K562 (cell line): ENCODE data around the gene ERO1B. TPM values are rescaled to one million over a fixed set of nuclear protein-coding genes. Genes with fewer than 3 reads are reported as not detected.

Source experiments
- CBX1 ChIP-seq: sonication (generic); IDR thresholded peaks from 2 replicates; pipeline ENCODE4 v1.6.1; 2016; ENCODE audit warnings: antibody characterized with exemption, low read depth, mild to moderate bottlenecking
- CHD7 ChIP-seq: fragments of 200-600 bp; sonication (generic); IDR thresholded peaks from one replicate; pipeline ENCODE4 v1.6.1; 2012; ENCODE audit warnings: mild to moderate bottlenecking, low read depth, low read length, inconsistent platforms
- CSDE1 ChIP-seq, 2 experiments: fragments of 450-650 bp; IDR thresholded peaks; 2 replicates each; pipeline ENCODE4 v1.6.1; 2016; ENCODE audit warnings: mild to moderate bottlenecking in 1 of 2
- EWSR1 ChIP-seq: fragments of 450-650 bp; IDR thresholded peaks from 2 replicates; pipeline ENCODE4 v1.6.1; 2018; ENCODE audit warnings: borderline replicate concordance, mild to moderate bottlenecking, low read depth, moderate library complexity; ENCODE audit not compliant: partially characterized antibody
- NR1H2 ChIP-seq: sonication (generic); formaldehyde crosslinking; IDR thresholded peaks from 2 replicates; pipeline ENCODE4 v1.4.0; 2020; ENCODE audit warnings: mild to moderate bottlenecking, missing genetic modification reagents
- SRF ChIP-seq, 2 experiments: fragments of 250-450, 450-650 bp in 1 of 2; sonication (Bioruptor Pico) in 1 of 2; sonication (generic) in 1 of 2; formaldehyde crosslinking; IDR thresholded peaks; 2 replicates each; pipeline versions ENCODE4 v1.5.0 to v1.5.1; 2020 to 2022; ENCODE audit warnings: mild to moderate bottlenecking in 1 of 2, missing genetic modification reagents in 1 of 2
- ZNF121 ChIP-seq: sonication (generic); formaldehyde crosslinking; conservative IDR thresholded peaks from 2 replicates; pipeline ENCODE4 v1.8.0; 2022; ENCODE audit warnings: missing genetic modification reagents
- ZNF133 ChIP-seq: fragments of 250-450 bp; sonication (Bioruptor Pico); IDR thresholded peaks from 2 replicates; pipeline ENCODE4 v1.4.0; 2020; ENCODE audit warnings: mild to moderate bottlenecking
- ZNF431 ChIP-seq: sonication (generic); formaldehyde crosslinking; IDR thresholded peaks from 2 replicates; pipeline ENCODE4 v1.8.0; 2022; ENCODE audit warnings: mild to moderate bottlenecking, missing genetic modification reagents
- polyA plus RNA-seq, 8 experiments: library from polyadenylated mRNA; depleted of rRNA in 4 of 8; stranded (reverse) in 5 of 8; unstranded in 3 of 8; fragments of >200 nt; fragmentation: Nextera tagmentation in 2 of 8; fragmentation: Illumina TruSeq in 1 of 8; extraction: Ambion mirVana in 2 of 8; extraction: Trizol in 1 of 8; gene quantifications; 2 replicates each; pipeline versions ENCODE4 v1.2.1 to v1.2.3, GENCODE V29; 2011 to 2014; ENCODE audit warnings: inconsistent platforms in 1 of 8, missing spikeins in 1 of 8
- total RNA-seq, 7 experiments: library from RNA; depleted of rRNA in 6 of 7; stranded (reverse); fragments of >200 nt in 6 of 7; fragmentation: Illumina TruSeq in 2 of 7; extraction: Trizol in 2 of 7; gene quantifications; 2 replicates each; pipeline versions ENCODE4 v1.2.1 to v1.2.3, GENCODE V29; 2011 to 2021; ENCODE audit warnings: low replicate concordance in 1 of 7
- TF ChIP-seq, protein P1 (sequence below): fragments of 450-650 bp; IDR thresholded peaks from 2 replicates; pipeline ENCODE4 v1.6.1; 2016
- TF ChIP-seq, protein P2 (sequence below): fragments of 450-650 bp; formaldehyde crosslinking; IDR thresholded peaks from 2 replicates; pipeline ENCODE4 v1.4.0; 2022; ENCODE audit warnings: missing genetic modification characterization
- TF ChIP-seq, protein P3 (sequence below), 3 experiments: fragments of 200-800 bp in 1 of 3; sonication (Bioruptor generic) in 1 of 3; sonication (generic) in 1 of 3; formaldehyde crosslinking in 1 of 3; IDR thresholded peaks; 2 replicates each; pipeline versions ENCODE4 v1.6.1 to v1.8.0; 2016 to 2022; ENCODE audit warnings: mild to moderate bottlenecking in 2 of 3, missing compliant biosample characterization in 2 of 3, missing genetic modification characterization in 2 of 3, missing genetic modification reagents in 1 of 3

The ERO1B gene
- total and polyA plus RNA-seq, 9 of the 15 experiments (the other 6 are each of a cell fraction or from before 2014, with no cell fraction given), result 0.59 to 6.4 (median 4.2) TPM

GRCh38 chr1:236315518-236315917 is 33.8 kb upstream of the ERO1B start (continued):
- TF ChIP-seq CHD7 (no peak), CSDE1 (IDR thresholded peaks at IDR 0.05) (no peak), NR1H2 (CRISPR knock-in tag) (no peak), ZNF431 (no peak), CBX1 (no peak), ZNF133 (CRISPR knock-in tag) (no peak), EWSR1 (no peak), ZNF121 (CRISPR knock-in tag) (no peak), SRF (CRISPR knock-in tag; IDR thresholded peaks at IDR 0.05) (no peak)
- TF ChIP-seq, protein P1, sequence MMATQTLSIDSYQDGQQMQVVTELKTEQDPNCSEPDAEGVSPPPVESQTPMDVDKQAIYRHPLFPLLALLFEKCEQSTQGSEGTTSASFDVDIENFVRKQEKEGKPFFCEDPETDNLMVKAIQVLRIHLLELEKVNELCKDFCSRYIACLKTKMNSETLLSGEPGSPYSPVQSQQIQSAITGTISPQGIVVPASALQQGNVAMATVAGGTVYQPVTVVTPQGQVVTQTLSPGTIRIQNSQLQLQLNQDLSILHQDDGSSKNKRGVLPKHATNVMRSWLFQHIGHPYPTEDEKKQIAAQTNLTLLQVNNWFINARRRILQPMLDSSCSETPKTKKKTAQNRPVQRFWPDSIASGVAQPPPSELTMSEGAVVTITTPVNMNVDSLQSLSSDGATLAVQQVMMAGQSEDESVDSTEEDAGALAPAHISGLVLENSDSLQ, result no peak
- TF ChIP-seq, protein P2, sequence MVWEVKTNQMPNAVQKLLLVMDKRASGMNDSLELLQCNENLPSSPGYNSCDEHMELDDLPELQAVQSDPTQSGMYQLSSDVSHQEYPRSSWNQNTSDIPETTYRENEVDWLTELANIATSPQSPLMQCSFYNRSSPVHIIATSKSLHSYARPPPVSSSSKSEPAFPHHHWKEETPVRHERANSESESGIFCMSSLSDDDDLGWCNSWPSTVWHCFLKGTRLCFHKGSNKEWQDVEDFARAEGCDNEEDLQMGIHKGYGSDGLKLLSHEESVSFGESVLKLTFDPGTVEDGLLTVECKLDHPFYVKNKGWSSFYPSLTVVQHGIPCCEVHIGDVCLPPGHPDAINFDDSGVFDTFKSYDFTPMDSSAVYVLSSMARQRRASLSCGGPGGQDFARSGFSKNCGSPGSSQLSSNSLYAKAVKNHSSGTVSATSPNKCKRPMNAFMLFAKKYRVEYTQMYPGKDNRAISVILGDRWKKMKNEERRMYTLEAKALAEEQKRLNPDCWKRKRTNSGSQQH (CRISPR knock-in tag), result no peak
- TF ChIP-seq, protein P3, sequence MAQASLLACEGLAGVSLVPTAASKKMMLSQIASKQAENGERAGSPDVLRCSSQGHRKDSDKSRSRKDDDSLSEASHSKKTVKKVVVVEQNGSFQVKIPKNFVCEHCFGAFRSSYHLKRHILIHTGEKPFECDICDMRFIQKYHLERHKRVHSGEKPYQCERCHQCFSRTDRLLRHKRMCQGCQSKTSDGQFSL (CRISPR knock-in tag; IDR thresholded peaks at IDR 0.05), result no peak
- TF ChIP-seq, protein P3 (tag; IDR thresholded peaks at IDR 0.05), result peak in 1 of 2 experiments; percentile 66; a peak in 1 of 4 replicates
